K562 (cell line): ENCODE data around the gene MYOM3. TPM values are rescaled to one million over a fixed set of nuclear protein-coding genes. Genes with fewer than 3 reads are reported as not detected.
"Not testable (repeated sequence)": the region's sequence is repeated elsewhere in the genome, so short reads cannot be mapped to it uniquely, and the experiment has no call there.

Experiments used
- ATAC-seq: fragments of 200-7000 bp; cut with Tn5 transposase; 3 replicates; pipeline ENCODE4 v1.9.1; 2020; ENCODE audit warnings: moderate library complexity
- BruUV-seq: library from RNA; stranded (reverse); fragments of 400-500 nt; replicated peaks from 2 replicates; lab custom pipeline; 2021; lab: Mats Ljungman, UMichigan
- CTCF ChIA-PET: fragments of 300-600 bp; formaldehyde crosslinking; extraction: SDS; loops from one replicate; lab custom pipeline; 2021; ENCODE audit warnings: low intra/inter-chr PET ratio; lab: Yijun Ruan, JAX
- POLR2A ChIA-PET: fragments of 300-600, 350-650 bp; sonication (Branson Sonifier 250); formaldehyde crosslinking; extraction: SDS; loops from one replicate; lab custom pipeline; 2021; ENCODE audit warnings: antibody characterized with exemption, inconsistent platforms; lab: Yijun Ruan, JAX
- DNase-seq, 4 experiments: peaks; one replicate each; pipeline versions ENCODE4 v3.0.0 to v3.0.0-alpha.2; 2011 to 2018; ENCODE audit warnings: low spot score in 3 of 4, mixed read lengths in 3 of 4; ENCODE audit errors: extremely low read depth in 1 of 4
- FAIRE-seq: peaks from 2 replicates; lab custom pipeline; 2011; peaks lifted over from hg19 to GRCh38; lab: Jason Lieb, UNC
- H2AFZ ChIP-seq: 2 replicates; pipeline ENCODE4 v1.6.0; 2011; ENCODE audit warnings: low read depth, low read length, control low read depth, inconsistent platforms
- H3K27ac ChIP-seq: fragments of 200-600 bp; 3 replicates; pipeline ENCODE4 v1.8.0; 2011; ENCODE audit warnings: low read depth, mild to moderate bottlenecking, control low read depth, inconsistent platforms, low read length, moderate library complexity, mixed read lengths; ENCODE audit errors: extremely low read depth
- H3K27me3 ChIP-seq, 2 experiments: fragments of 300-600 bp in 1 of 2; 2 replicates in 1 of 2; 3 replicates in 1 of 2; pipeline versions ENCODE4 v1.6.0 to v1.8.0; 2011; ENCODE audit warnings: inconsistent platforms in 2 of 2, low read length in 2 of 2, mild to moderate bottlenecking in 1 of 2, mixed read lengths in 1 of 2, moderate library complexity in 1 of 2; ENCODE audit not compliant: control insufficient read depth in 2 of 2, insufficient read depth in 2 of 2
- H3K36me3 ChIP-seq: fragments of 300-600 bp; 3 replicates; pipeline ENCODE4 v1.8.0; 2011; ENCODE audit warnings: mild to moderate bottlenecking, low read length, inconsistent platforms; ENCODE audit not compliant: control insufficient read depth, insufficient read depth
- H3K4me1 ChIP-seq, 2 experiments: fragments of 200-600 bp in 1 of 2; replicated peaks in 1 of 2; 2 replicates in 1 of 2; 3 replicates in 1 of 2; pipeline versions ENCODE4 v1.5.1 to v1.8.0; 2011; ENCODE audit warnings: inconsistent platforms in 2 of 2, low read length in 2 of 2, mild to moderate bottlenecking in 1 of 2, mixed read lengths in 1 of 2, moderate library complexity in 1 of 2; ENCODE audit not compliant: control insufficient read depth in 2 of 2, insufficient read depth in 2 of 2
- H3K4me2 ChIP-seq: 2 replicates; pipeline ENCODE4 v1.6.1; 2011; ENCODE audit warnings: low read length, control low read depth, inconsistent platforms, mixed read lengths; ENCODE audit not compliant: insufficient read depth
- H3K4me3 ChIP-seq: fragments of 200-600 bp; sonication (generic), shearing (Covaris generic); 2 replicates; pipeline ENCODE4 v1.5.1; 2016; ENCODE audit warnings: control low read depth, inconsistent platforms
- H3K79me2 ChIP-seq: fragments of 200-600 bp; 3 replicates; pipeline ENCODE4 v1.8.0; 2011; ENCODE audit warnings: low read length, inconsistent platforms; ENCODE audit not compliant: control insufficient read depth, insufficient read depth
- H3K9ac ChIP-seq, 2 experiments: 2 replicates each; pipeline versions ENCODE4 v1.6.0 to v1.6.1; 2011; ENCODE audit warnings: low read depth in 2 of 2, low read length in 2 of 2, control low read depth in 1 of 2, inconsistent platforms in 1 of 2, mild to moderate bottlenecking in 1 of 2, mixed read lengths in 1 of 2; ENCODE audit not compliant: insufficient read depth in 1 of 2
- H3K9me1 ChIP-seq: one replicate; pipeline ENCODE4 v1.6.0; 2011; ENCODE audit warnings: inconsistent platforms, mild to moderate bottlenecking, low read length, moderate library complexity; ENCODE audit not compliant: control insufficient read depth, insufficient read depth
- H3K9me3 ChIP-seq: replicated peaks from 2 replicates; pipeline ENCODE4 v1.5.1; 2011; ENCODE audit warnings: low read depth, low read length, inconsistent platforms; ENCODE audit not compliant: control insufficient read depth, insufficient read depth
- H4K20me1 ChIP-seq: replicated peaks from 2 replicates; pipeline ENCODE4 v1.6.1; 2011; ENCODE audit warnings: low read length, inconsistent platforms, mixed read lengths; ENCODE audit not compliant: control insufficient read depth, insufficient read depth
- BRD4 ChIP-seq: fragments of 200-600 bp; sonication (generic); IDR thresholded peaks from 2 replicates; pipeline ENCODE4 v1.6.1; 2017; ENCODE audit warnings: inconsistent platforms
- ZNF140 ChIP-seq: fragments of 250-450 bp; sonication (Bioruptor Pico); IDR thresholded peaks from 2 replicates; pipeline ENCODE4 v1.8.0; 2021; ENCODE audit warnings: moderate library complexity, mild to moderate bottlenecking, inconsistent platforms
- ZNF561 ChIP-seq: fragments of 450-650 bp; formaldehyde crosslinking; conservative IDR thresholded peaks from 2 replicates; pipeline ENCODE4 v1.4.0; 2020; ENCODE audit warnings: mild to moderate bottlenecking, moderate library complexity
- WGBS: fragments of 100-300 bp; shearing (Covaris generic); methylation state at CpG from one replicate; pipeline ENCODE4 v1.1.6; 2016; ENCODE audit warnings: low coverage, mixed read lengths; ENCODE audit not compliant: insufficient coverage; ENCODE audit errors: missing lambda C conversion rate; 5-methylcytosine and 5-hydroxymethylcytosine counted together
- in situ Hi-C: fragments of 300-500 bp; cut with MboI; formaldehyde crosslinking; loops from 4 replicates; pipeline ENCODE4 v1.15.0; 2018; ENCODE audit warnings: inconsistent platforms, mixed read lengths
- intact Hi-C: fragments of 100-400 bp; cut with micrococcal nuclease; formaldehyde crosslinking; loops from 2 replicates; pipeline ENCODE4 v1.14.2; 2022
- polyA plus RNA-seq, 8 experiments: library from polyadenylated mRNA; depleted of rRNA in 4 of 8; stranded (reverse) in 5 of 8; unstranded in 3 of 8; fragments of >200 nt; fragmentation: Nextera tagmentation in 2 of 8; fragmentation: Illumina TruSeq in 1 of 8; extraction: Ambion mirVana in 2 of 8; extraction: Trizol in 1 of 8; gene quantifications; 2 replicates each; pipeline versions ENCODE4 v1.2.1 to v1.2.3, GENCODE V29; 2011 to 2014; ENCODE audit warnings: inconsistent platforms in 1 of 8, missing spikeins in 1 of 8
- total RNA-seq, 7 experiments: library from RNA; depleted of rRNA in 6 of 7; stranded (reverse); fragments of >200 nt in 6 of 7; fragmentation: Illumina TruSeq in 2 of 7; extraction: Trizol in 2 of 7; gene quantifications; 2 replicates each; pipeline versions ENCODE4 v1.2.1 to v1.2.3, GENCODE V29; 2011 to 2021; ENCODE audit warnings: low replicate concordance in 1 of 7
- TF ChIP-seq, protein P1 (sequence below): fragments of 250-450 bp; sonication (Bioruptor Pico); IDR thresholded peaks from 2 replicates; pipeline ENCODE4 v1.4.0; 2020; ENCODE audit warnings: mild to moderate bottlenecking, moderate library complexity

MYOM3 gene
- total and polyA plus RNA-seq, 9 of the 15 experiments (the other 6 are each of a cell fraction or from before 2014, with no cell fraction given) = 0.01 TPM; not detected in 8

DNA sequence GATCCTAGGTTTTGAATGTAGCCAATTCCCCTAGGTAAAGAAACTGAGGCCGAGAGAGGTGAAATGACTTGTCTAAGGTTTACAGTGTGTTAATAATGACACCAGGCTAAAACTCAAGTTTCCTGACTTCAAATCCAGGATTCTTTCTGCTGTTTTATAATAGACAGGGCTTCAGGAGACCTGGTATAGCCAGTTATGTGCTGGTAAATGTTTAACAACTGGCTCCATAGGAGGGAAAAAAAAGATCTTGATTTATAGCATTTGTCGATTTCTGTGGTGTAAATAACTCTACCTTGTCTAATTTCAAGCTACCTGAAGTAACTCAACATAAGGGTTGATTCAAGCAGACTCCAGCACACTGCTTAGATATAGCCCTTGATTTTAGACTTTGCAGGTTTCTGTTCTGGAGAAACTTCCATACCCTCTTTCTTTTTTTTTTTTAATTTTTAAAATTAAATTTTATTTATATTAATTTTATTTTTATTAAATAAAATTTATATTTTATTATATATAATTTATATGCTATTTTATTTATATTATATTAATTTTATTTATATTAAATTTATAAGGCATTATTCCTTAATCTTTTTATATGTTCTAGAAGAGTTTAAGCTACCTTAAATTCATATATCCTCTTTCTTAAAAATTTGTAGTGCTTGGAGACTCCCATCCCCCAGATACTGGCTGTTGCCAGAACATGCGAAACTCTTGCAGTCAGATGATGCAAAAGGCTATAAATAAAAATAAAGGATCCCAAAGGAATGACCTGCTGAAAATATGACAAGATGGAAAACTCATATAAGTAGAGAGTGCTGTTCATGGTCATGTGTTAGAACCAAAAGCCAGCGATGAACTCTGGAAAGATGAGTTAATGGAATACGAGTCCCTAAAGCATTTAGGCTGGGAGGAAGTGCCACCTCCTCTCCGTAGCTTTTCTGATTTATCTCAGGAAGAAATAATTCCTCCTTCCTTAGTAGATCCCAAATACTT lies 96.4 kb downstream of the MYOM3 start:
- WGBS = 9% methylated on average over 6 of the region's 6 CpGs
- Histone ChIP-seq H3K79me2 (no peaks in the 10 kb centered on the region), H3K36me3 (no peaks in the 10 kb centered on the region), H3K27me3 (peaks cover 27 to 34% of the 10 kb centered on the region in 2 experiments), H3K9ac (no peak overlapping the region)
- ATAC-seq (no peak), DNase-seq (peak in 1 of 4 experiments; percentile 3)
- POLR2A ChIA-PET = interaction anchor here (0.7 kb wide), 1 partner anchor 14 kb away, joined by 4 read pairs; no protein-coding TSS in a partner anchor
- TF ChIP-seq ZNF561 (CRISPR knock-in tag) (no peak), ZNF140 (CRISPR knock-in tag) (no peak), BRD4 (no peak)
- TF ChIP-seq, protein P1, sequence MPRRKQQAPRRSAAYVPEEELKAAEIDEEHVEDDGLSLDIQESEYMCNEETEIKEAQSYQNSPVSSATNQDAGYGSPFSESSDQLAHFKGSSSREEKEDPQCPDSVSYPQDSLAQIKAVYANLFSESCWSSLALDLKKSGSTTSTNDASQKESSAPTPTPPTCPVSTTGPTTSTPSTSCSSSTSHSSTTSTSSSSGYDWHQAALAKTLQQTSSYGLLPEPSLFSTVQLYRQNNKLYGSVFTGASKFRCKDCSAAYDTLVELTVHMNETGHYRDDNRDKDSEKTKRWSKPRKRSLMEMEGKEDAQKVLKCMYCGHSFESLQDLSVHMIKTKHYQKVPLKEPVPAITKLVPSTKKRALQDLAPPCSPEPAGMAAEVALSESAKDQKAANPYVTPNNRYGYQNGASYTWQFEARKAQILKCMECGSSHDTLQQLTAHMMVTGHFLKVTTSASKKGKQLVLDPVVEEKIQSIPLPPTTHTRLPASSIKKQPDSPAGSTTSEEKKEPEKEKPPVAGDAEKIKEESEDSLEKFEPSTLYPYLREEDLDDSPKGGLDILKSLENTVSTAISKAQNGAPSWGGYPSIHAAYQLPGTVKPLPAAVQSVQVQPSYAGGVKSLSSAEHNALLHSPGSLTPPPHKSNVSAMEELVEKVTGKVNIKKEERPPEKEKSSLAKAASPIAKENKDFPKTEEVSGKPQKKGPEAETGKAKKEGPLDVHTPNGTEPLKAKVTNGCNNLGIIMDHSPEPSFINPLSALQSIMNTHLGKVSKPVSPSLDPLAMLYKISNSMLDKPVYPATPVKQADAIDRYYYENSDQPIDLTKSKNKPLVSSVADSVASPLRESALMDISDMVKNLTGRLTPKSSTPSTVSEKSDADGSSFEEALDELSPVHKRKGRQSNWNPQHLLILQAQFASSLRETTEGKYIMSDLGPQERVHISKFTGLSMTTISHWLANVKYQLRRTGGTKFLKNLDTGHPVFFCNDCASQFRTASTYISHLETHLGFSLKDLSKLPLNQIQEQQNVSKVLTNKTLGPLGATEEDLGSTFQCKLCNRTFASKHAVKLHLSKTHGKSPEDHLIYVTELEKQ (CRISPR knock-in tag) = no peak
- TF ChIP-seq, all 486 proteins: peak for 0
- no peaks in the 10 kb centered on the region for H4K20me1 ChIP-seq
- no peaks in the 10 kb centered on the region for H3K9me3 ChIP-seq
- no peak overlapping the region for H3K27ac ChIP-seq
- no TSS peak for BruUV-seq
- no peak overlapping the region for H2AFZ ChIP-seq
- peaks cover 6 to 9% of the 10 kb centered on the region in 2 experiments; a peak in 3 of 5 replicates for H3K4me1 ChIP-seq
- in situ Hi-C loops (no loop called here), intact Hi-C loops (no loop called here)
- CTCF ChIA-PET = no interaction called here
- FAIRE-seq = no peak
- H3K4me2 ChIP-seq = no peak overlapping the region
- H3K9me1 ChIP-seq = no peaks in the 10 kb centered on the region
- H3K4me3 ChIP-seq = no peak overlapping the region

DNA sequence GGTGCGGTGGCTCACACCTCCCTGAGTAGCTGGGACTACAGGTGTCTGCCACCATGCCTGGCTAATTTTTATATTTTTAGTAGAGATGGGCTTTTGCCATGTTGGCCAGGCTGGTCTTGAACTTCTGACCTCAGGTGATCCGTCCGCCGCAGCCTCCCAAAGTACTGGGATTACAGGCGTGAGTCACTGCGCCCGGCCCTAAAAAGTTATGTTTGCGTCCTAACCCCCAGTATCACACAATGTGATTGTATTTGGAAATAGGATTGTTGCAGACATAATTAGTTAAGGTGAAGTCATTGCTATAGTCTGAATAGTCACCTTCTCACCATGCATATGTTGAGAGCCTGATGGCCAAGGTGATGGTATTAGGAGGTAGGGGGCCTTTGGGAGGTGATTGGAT lies 99.1 kb downstream of the MYOM3 start:
- BruUV-seq = not testable (repeated sequence)

More for the DNA sequence above, 99.1 kb downstream of the MYOM3 start:
- H3K9ac ChIP-seq, DNase-seq, intact Hi-C loops, H3K4me2 ChIP-seq, CTCF ChIA-PET, FAIRE-seq, H3K36me3 ChIP-seq, H2AFZ ChIP-seq, H3K9me1 ChIP-seq, H3K79me2 ChIP-seq, H3K9me3 ChIP-seq, H3K4me1 ChIP-seq, H3K4me3 ChIP-seq, ATAC-seq, H3K27ac ChIP-seq, in situ Hi-C loops, POLR2A ChIA-PET, H4K20me1 ChIP-seq: not testable (repeated sequence)
- 3% methylated on average over 8 of the region's 8 CpGs for WGBS
- peaks cover 38 to 47% of the 10 kb centered on the region in 2 experiments for H3K27me3 ChIP-seq
